Measurements from ENCODE around the gene AGL.
"Not testable (repeated sequence)": the region's sequence is repeated elsewhere in the genome, so short reads cannot be mapped to it uniquely, and the experiment has no call there.

Gene AGL

DNA sequence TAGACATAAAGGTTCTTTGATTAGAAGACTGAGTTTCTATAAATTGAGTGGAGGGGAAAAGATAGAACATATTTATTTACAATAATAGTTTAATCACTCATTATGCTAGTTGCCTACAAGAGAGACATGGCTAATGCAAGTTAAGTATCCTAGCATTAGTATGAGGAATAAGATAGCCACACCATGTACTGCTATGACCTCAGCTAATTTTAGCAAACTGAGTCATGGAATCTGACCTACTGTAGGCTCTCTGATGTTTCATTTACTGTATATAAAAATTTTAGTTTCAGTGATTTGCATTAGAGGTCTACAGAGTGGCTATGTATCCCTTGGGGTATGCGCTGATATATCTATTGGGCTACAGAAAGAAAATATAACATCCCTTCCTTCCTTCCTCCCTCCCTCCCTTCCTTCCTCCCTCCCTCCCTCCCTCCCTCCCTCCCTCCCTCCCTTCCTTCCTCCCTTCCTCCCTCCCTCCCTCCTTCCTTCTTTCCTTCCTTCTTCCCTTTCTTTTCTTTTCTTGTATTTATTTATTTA, 5.8 kb downstream of the AGL start:
- TF ChIP-seq EZH2 (optimal IDR thresholded peaks at IDR 0.05; ENCODE audit: low read depth, low read length) (no peak), EZH2phosphoT487 (IDR thresholded peaks at IDR 0.05; ENCODE audit: low read length) (no peak)
- TF ChIP-seq, protein P1, sequence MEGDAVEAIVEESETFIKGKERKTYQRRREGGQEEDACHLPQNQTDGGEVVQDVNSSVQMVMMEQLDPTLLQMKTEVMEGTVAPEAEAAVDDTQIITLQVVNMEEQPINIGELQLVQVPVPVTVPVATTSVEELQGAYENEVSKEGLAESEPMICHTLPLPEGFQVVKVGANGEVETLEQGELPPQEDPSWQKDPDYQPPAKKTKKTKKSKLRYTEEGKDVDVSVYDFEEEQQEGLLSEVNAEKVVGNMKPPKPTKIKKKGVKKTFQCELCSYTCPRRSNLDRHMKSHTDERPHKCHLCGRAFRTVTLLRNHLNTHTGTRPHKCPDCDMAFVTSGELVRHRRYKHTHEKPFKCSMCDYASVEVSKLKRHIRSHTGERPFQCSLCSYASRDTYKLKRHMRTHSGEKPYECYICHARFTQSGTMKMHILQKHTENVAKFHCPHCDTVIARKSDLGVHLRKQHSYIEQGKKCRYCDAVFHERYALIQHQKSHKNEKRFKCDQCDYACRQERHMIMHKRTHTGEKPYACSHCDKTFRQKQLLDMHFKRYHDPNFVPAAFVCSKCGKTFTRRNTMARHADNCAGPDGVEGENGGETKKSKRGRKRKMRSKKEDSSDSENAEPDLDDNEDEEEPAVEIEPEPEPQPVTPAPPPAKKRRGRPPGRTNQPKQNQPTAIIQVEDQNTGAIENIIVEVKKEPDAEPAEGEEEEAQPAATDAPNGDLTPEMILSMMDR (IDR thresholded peaks at IDR 0.05; ENCODE audit: low read length) = no peak
- H3K27me3 ChIP-seq (replicated peaks; ENCODE audit: insufficient read depth, low read length) = no peaks in the 10 kb centered on the region
- no peak overlapping the region for H3K9ac ChIP-seq (ENCODE audit: low read length)
- no peak for DNase-seq
- H4K20me1 ChIP-seq (ENCODE audit: insufficient read depth, low read length) = no peaks in the 10 kb centered on the region
- no peak overlapping the region for H3K4me2 ChIP-seq (ENCODE audit: low read depth, low read length)
- H3K9me2 ChIP-seq (replicated peaks; ENCODE audit: insufficient read depth, low read length) = no peaks in the 10 kb centered on the region
- H3K4me3 ChIP-seq (ENCODE audit: low read length) = no peak overlapping the region
- no peaks in the 10 kb centered on the region for H3K36me3 ChIP-seq (replicated peaks; ENCODE audit: insufficient read depth, low read length)
- no peaks in the 10 kb centered on the region for H3K79me2 ChIP-seq (ENCODE audit: low read length)
- no peaks in the 10 kb centered on the region for H3F3A ChIP-seq (ENCODE audit: insufficient read depth, low read length)
- H3K27ac ChIP-seq (ENCODE audit: low read length) = no peak overlapping the region
- no peaks in the 10 kb centered on the region for H3K4me1 ChIP-seq (ENCODE audit: low read length)
- no peaks in the 10 kb centered on the region for H3K9me3 ChIP-seq (replicated peaks; ENCODE audit: insufficient read depth, low read length)
- H2AFZ ChIP-seq (ENCODE audit: low read length) = no peak overlapping the region

DNA sequence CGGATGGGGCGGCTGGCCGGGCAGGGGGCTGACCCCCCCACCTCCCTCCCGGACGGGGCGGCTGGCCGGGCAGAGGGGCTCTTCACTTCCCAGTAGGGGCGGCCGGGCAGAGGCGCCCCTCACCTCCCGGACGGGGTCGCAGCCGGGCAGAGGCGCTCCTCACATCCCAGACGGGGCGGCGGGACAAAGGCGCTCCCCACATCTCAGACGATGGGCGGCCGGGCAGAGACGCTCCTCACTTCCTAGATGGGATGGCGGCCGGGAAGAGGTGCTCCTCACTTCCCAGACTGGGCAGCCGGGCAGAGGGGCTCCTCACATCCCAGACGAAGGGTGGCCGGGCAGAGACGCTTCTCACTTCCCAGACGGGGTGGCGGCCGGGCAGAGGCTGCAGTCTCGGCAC, 6.9 kb downstream of the AGL start:
- not testable (repeated sequence) for H4K20me1 ChIP-seq (ENCODE audit: insufficient read depth, low read length); H3K4me2 ChIP-seq (ENCODE audit: low read depth, low read length); H3K36me3 ChIP-seq (replicated peaks; ENCODE audit: insufficient read depth, low read length); H3K79me2 ChIP-seq (ENCODE audit: low read length); H3K27ac ChIP-seq (ENCODE audit: low read length); DNase-seq; H3K9me2 ChIP-seq (replicated peaks; ENCODE audit: insufficient read depth, low read length); H2AFZ ChIP-seq (ENCODE audit: low read length); H3K27me3 ChIP-seq (replicated peaks; ENCODE audit: insufficient read depth, low read length); H3K9ac ChIP-seq (ENCODE audit: low read length); H3K4me1 ChIP-seq (ENCODE audit: low read length); H3K9me3 ChIP-seq (replicated peaks; ENCODE audit: insufficient read depth, low read length); H3K4me3 ChIP-seq (ENCODE audit: low read length); H3F3A ChIP-seq (ENCODE audit: insufficient read depth, low read length)

DNA sequence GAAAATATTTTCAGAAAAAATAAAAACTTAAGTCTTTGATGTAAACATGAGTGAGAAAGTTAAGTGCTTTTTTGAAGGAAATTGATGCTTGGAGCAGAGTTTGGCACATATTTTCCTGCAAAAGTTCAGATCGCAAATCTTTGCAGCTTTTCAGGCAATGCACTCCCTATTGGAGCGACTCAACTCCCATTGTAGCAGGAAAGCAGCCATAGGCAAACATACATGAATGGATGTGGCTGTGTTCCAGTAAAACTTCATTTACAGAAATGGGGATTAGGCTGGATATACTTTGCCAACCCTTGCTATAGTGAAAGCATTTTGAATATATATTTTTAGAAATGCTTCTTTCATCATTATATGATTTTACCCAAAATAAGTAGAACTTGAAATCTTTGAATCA, 8.1 kb downstream of the AGL start:
- H3K9me3 ChIP-seq (replicated peaks; ENCODE audit: insufficient read depth, low read length) = no peaks in the 10 kb centered on the region
- no peak overlapping the region for H2AFZ ChIP-seq (ENCODE audit: low read length)
- no peak for TF ChIP-seq EZH2 (optimal IDR thresholded peaks at IDR 0.05; ENCODE audit: low read depth, low read length)
- TF ChIP-seq EZH2phosphoT487 (IDR thresholded peaks at IDR 0.05; ENCODE audit: low read length) = no peak
- TF ChIP-seq, protein P1 (IDR thresholded peaks at IDR 0.05; ENCODE audit: low read length) = no peak
- H3K27me3 ChIP-seq (replicated peaks; ENCODE audit: insufficient read depth, low read length) = no peaks in the 10 kb centered on the region
- H3K79me2 ChIP-seq (ENCODE audit: low read length) = no peaks in the 10 kb centered on the region
- H3K9me2 ChIP-seq (replicated peaks; ENCODE audit: insufficient read depth, low read length) = no peaks in the 10 kb centered on the region
- no peaks in the 10 kb centered on the region for H3F3A ChIP-seq (ENCODE audit: insufficient read depth, low read length)
- no peaks in the 10 kb centered on the region for H3K36me3 ChIP-seq (replicated peaks; ENCODE audit: insufficient read depth, low read length)
- H4K20me1 ChIP-seq (ENCODE audit: insufficient read depth, low read length) = no peaks in the 10 kb centered on the region
- H3K27ac ChIP-seq (ENCODE audit: low read length) = no peak overlapping the region
- H3K4me3 ChIP-seq (ENCODE audit: low read length) = no peak overlapping the region
- no peaks in the 10 kb centered on the region for H3K4me1 ChIP-seq (ENCODE audit: low read length)
- H3K9ac ChIP-seq (ENCODE audit: low read length) = no peak overlapping the region
- H3K4me2 ChIP-seq (ENCODE audit: low read depth, low read length) = no peak overlapping the region
- no peak for DNase-seq

DNA sequence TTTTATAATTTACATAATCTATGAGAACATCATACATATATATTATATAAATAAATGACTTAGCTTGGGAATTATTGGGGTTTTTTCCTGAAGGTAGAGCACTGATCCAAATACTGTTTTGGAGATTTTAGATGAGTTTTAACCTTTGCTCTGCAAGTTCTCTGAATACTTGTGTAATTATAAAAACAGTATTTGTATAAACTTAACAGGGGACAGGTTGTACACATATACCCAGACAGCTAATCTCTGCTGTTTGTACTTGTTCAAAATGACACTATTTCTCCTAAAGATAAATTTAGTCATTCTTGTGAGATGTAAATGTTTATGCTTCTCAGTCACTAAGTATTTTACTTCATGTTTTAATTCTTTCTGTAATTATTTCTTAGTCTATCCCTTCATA, 8.7 kb downstream of the AGL start:
- H3K9me2 ChIP-seq (replicated peaks; ENCODE audit: insufficient read depth, low read length) = no peaks in the 10 kb centered on the region
- no peak for DNase-seq
- H3K9ac ChIP-seq (ENCODE audit: low read length) = no peak overlapping the region
- no peaks in the 10 kb centered on the region for H3K4me1 ChIP-seq (ENCODE audit: low read length)
- no peaks in the 10 kb centered on the region for H3K36me3 ChIP-seq (replicated peaks; ENCODE audit: insufficient read depth, low read length)
- no peaks in the 10 kb centered on the region for H3K9me3 ChIP-seq (replicated peaks; ENCODE audit: insufficient read depth, low read length)
- H3K79me2 ChIP-seq (ENCODE audit: low read length) = no peaks in the 10 kb centered on the region
- H3K27me3 ChIP-seq (replicated peaks; ENCODE audit: insufficient read depth, low read length) = no peaks in the 10 kb centered on the region
- H3K4me3 ChIP-seq (ENCODE audit: low read length) = no peak overlapping the region
- no peak overlapping the region for H2AFZ ChIP-seq (ENCODE audit: low read length)
- TF ChIP-seq EZH2phosphoT487 (IDR thresholded peaks at IDR 0.05; ENCODE audit: low read length) (no peak), EZH2 (optimal IDR thresholded peaks at IDR 0.05; ENCODE audit: low read depth, low read length) (no peak)
- TF ChIP-seq, protein P1 (IDR thresholded peaks at IDR 0.05; ENCODE audit: low read length) = no peak
- no peak overlapping the region for H3K4me2 ChIP-seq (ENCODE audit: low read depth, low read length)
- H3K27ac ChIP-seq (ENCODE audit: low read length) = no peak overlapping the region
- H4K20me1 ChIP-seq (ENCODE audit: insufficient read depth, low read length) = no peaks in the 10 kb centered on the region
- H3F3A ChIP-seq (ENCODE audit: insufficient read depth, low read length) = no peaks in the 10 kb centered on the region
